Endothelial cell of umbilical vein (primary cell): ENCODE data around the gene PRMT1. TPM values are rescaled to one million over a fixed set of nuclear protein-coding genes. Genes with fewer than 3 reads are reported as not detected.

Experiments used
- BruUV-seq: library from RNA; stranded (reverse); fragments of 400-500 nt; replicated peaks from 2 replicates; lab custom pipeline; 2021; lab: Mats Ljungman, UMichigan
- CTCF ChIA-PET: fragments of 300-600, 350-600 bp; sonication (Branson Sonifier 250); formaldehyde crosslinking; loops from one replicate; lab custom pipeline; 2021; ENCODE audit warnings: antibody characterized with exemption, inconsistent platforms; lab: Charles Lee
- POLR2A ChIA-PET: fragments of 300-600, 350-600 bp; sonication (Branson Sonifier 250); formaldehyde crosslinking; loops from one replicate; lab custom pipeline; 2021; ENCODE audit warnings: antibody characterized with exemption, inconsistent platforms; lab: Charles Lee
- DNase-seq: peaks from one replicate; pipeline ENCODE4 v3.0.0-alpha.2; 2011; ENCODE audit warnings: low read depth, low spot score
- FAIRE-seq: peaks from 2 replicates; lab custom pipeline; 2011; peaks lifted over from hg19 to GRCh38; lab: Jason Lieb, UNC
- H2AFZ ChIP-seq: 2 replicates; pipeline ENCODE4 v1.6.0; 2012; ENCODE audit warnings: low read depth, low read length, control low read depth, inconsistent platforms
- H3K27ac ChIP-seq: 2 replicates; pipeline ENCODE4 v1.5.1; 2011; ENCODE audit warnings: low read depth, mild to moderate bottlenecking, control low read depth, low read length, moderate library complexity; ENCODE audit not compliant: insufficient read depth
- H3K27me3 ChIP-seq, 2 experiments: 2 replicates each; pipeline versions ENCODE4 v1.6.0 to v1.6.1; 2011; ENCODE audit warnings: low read length in 2 of 2, mixed read lengths in 1 of 2; ENCODE audit not compliant: control insufficient read depth in 2 of 2, insufficient read depth in 2 of 2
- H3K36me3 ChIP-seq, 2 experiments: 2 replicates in 1 of 2; 3 replicates in 1 of 2; pipeline ENCODE4 v1.5.1; 2011; ENCODE audit warnings: low read length in 2 of 2, mild to moderate bottlenecking in 1 of 2, moderate library complexity in 1 of 2; ENCODE audit not compliant: control insufficient read depth in 2 of 2, insufficient read depth in 2 of 2; ENCODE audit errors: extremely low read depth in 1 of 2
- H3K4me1 ChIP-seq: 3 replicates; pipeline ENCODE4 v1.5.1; 2011; ENCODE audit warnings: mild to moderate bottlenecking, low read length; ENCODE audit not compliant: control insufficient read depth, insufficient read depth; ENCODE audit errors: extremely low read depth
- H3K4me2 ChIP-seq: 2 replicates; pipeline ENCODE4 v1.6.1; 2011; ENCODE audit warnings: low read length, control low read depth, mixed read lengths; ENCODE audit not compliant: insufficient read depth
- H3K4me3 ChIP-seq, 3 experiments: fragments of 200-600 bp in 1 of 3; sonication (generic), shearing (Covaris generic) in 1 of 3; replicated peaks in 1 of 3; 2 replicates each; pipeline ENCODE4 v1.5.1; 2011 to 2016; ENCODE audit warnings: control low read depth in 3 of 3, low read length in 3 of 3, mild to moderate bottlenecking in 2 of 3, inconsistent platforms in 1 of 3, low read depth in 1 of 3, moderate library complexity in 1 of 3; ENCODE audit not compliant: insufficient read depth in 1 of 3
- H3K79me2 ChIP-seq: 2 replicates; pipeline ENCODE4 v1.6.0; 2012; ENCODE audit warnings: low read length, inconsistent platforms; ENCODE audit not compliant: control insufficient read depth, insufficient read depth
- H3K9ac ChIP-seq: replicated peaks from 2 replicates; pipeline ENCODE3; 2011; ENCODE audit warnings: low read length, control low read depth; ENCODE audit not compliant: insufficient read depth; ENCODE audit errors: extremely low read depth
- H3K9me1 ChIP-seq: replicated peaks from 3 replicates; pipeline ENCODE4 v1.6.0; 2011; ENCODE audit warnings: mild to moderate bottlenecking, low read length; ENCODE audit not compliant: control insufficient read depth, insufficient read depth; ENCODE audit errors: extremely low read depth
- H3K9me3 ChIP-seq: replicated peaks from 2 replicates; pipeline ENCODE4 v1.5.1; 2012; ENCODE audit warnings: low read length, inconsistent platforms; ENCODE audit not compliant: control insufficient read depth, insufficient read depth
- H4K20me1 ChIP-seq: replicated peaks from 2 replicates; pipeline ENCODE3; 2011; ENCODE audit warnings: mild to moderate bottlenecking, low read length; ENCODE audit not compliant: control insufficient read depth, insufficient read depth; ENCODE audit errors: extremely low read depth
- CTCF ChIP-seq, 2 donors: IDR thresholded peaks; 1 replicate in 1 of 2; 2 replicates in 1 of 2; pipeline ENCODE4 v1.5.1; 2011; ENCODE audit warnings: low read length in 2 of 2, mild to moderate bottlenecking in 2 of 2, moderate library complexity in 2 of 2, control low read depth in 1 of 2, inconsistent platforms in 1 of 2, low read depth in 1 of 2; ENCODE audit not compliant: insufficient read depth in 1 of 2; ENCODE audit errors: extremely low read depth in 1 of 2
- EZH2 ChIP-seq: IDR thresholded peaks from 2 replicates; pipeline ENCODE4 v1.6.1; 2012; ENCODE audit warnings: borderline replicate concordance, low read depth, mild to moderate bottlenecking, moderate library complexity, low read length, inconsistent platforms; ENCODE audit not compliant: severe bottlenecking
- FOS ChIP-seq: IDR thresholded peaks from 2 replicates; pipeline ENCODE4 v1.6.1; 2011; ENCODE audit warnings: mild to moderate bottlenecking, low read length, moderate library complexity, borderline replicate concordance; ENCODE audit not compliant: insufficient read depth
- GATA2 ChIP-seq: IDR thresholded peaks from 2 replicates; pipeline ENCODE4 v1.7.0; 2011; ENCODE audit warnings: low read depth, mild to moderate bottlenecking, moderate library complexity, mixed read lengths, low read length; ENCODE audit not compliant: insufficient read length, insufficient read depth
- JUN ChIP-seq: IDR thresholded peaks from 2 replicates; pipeline ENCODE4 v1.6.1; 2011; ENCODE audit warnings: borderline replicate concordance, low read depth; ENCODE audit not compliant: insufficient read length, insufficient read depth
- MAX ChIP-seq: IDR thresholded peaks from 2 replicates; pipeline ENCODE4 v1.6.1; 2011; ENCODE audit not compliant: insufficient read depth, insufficient read length
- MYC ChIP-seq: IDR thresholded peaks from one replicate; pipeline ENCODE4 v1.6.1; 2011; ENCODE audit warnings: mild to moderate bottlenecking, low read depth, low read length
- POLR2A ChIP-seq: IDR thresholded peaks from 2 replicates; pipeline ENCODE4 v1.6.1; 2012; ENCODE audit warnings: low read depth, mild to moderate bottlenecking, control low read depth, low read length
- POLR2AphosphoS5 ChIP-seq: IDR thresholded peaks from 2 replicates; pipeline ENCODE4 v1.6.1; 2012; ENCODE audit warnings: low read depth, mild to moderate bottlenecking, control low read depth, low read length, moderate library complexity; ENCODE audit not compliant: insufficient read depth
- dilution Hi-C: fragments of 300-500 bp; cut with MboI; formaldehyde crosslinking; loops from one replicate; pipeline ENCODE4 v1.15.0; 2019; ENCODE audit warnings: low sequenced_read_pairs; ENCODE audit not compliant: extremely low pct_ligation_motif_present
- intact Hi-C: fragments of 100-400 bp; cut with micrococcal nuclease; formaldehyde crosslinking; loops from one replicate; pipeline ENCODE4 v1.10.0; 2022
- polyA plus RNA-seq, 4 experiments: library from polyadenylated mRNA; depleted of rRNA in 3 of 4; stranded (reverse) in 3 of 4; unstranded in 1 of 4; fragments of >200 nt; gene quantifications; 2 replicates each; pipeline versions ENCODE4 v1.2.1 to v1.2.3, GENCODE V29; 2011 to 2012; ENCODE audit warnings: missing spikeins in 1 of 4
- total RNA-seq: library from RNA; stranded (reverse); gene quantifications from 2 replicates; pipeline ENCODE4 v1.2.3, GENCODE V29; 2021

The PRMT1 gene
- total and polyA plus RNA-seq, 2 donors (not counting 3 experiments of a cell fraction or from before 2014, with no cell fraction given), result 242 to 542 TPM

- intact Hi-C loops, result no loop called here
These were observed 36.3 kb downstream of the PRMT1 start for GRCh38 chr19:49713236-49713845.

More at GRCh38 chr19:49713236-49713845, 36.3 kb downstream of the PRMT1 start:
- Histone ChIP-seq H3K4me3 (no peak overlapping the region), H3K4me1 (no peaks in the 10 kb centered on the region), H3K27me3 (no peaks in the 10 kb centered on the region), H2AFZ (no peak overlapping the region), H3K9me3 (no peaks in the 10 kb centered on the region), H3K27ac (no peak overlapping the region), H3K79me2 (no peaks in the 10 kb centered on the region), H3K36me3 (peaks cover 0 to 14% of the 10 kb centered on the region in 2 experiments), H3K4me2 (no peak overlapping the region), H3K9ac (no peak overlapping the region), H3K9me1 (no peaks in the 10 kb centered on the region), H4K20me1 (no peaks in the 10 kb centered on the region)
- dilution Hi-C loops, result no loop called here
- POLR2A ChIA-PET, result interaction anchor here (0.6 kb wide), 1 partner anchor 46 kb away, joined by 4 read pairs; no protein-coding TSS in a partner anchor
- TF ChIP-seq POLR2AphosphoS5, result no peak
- no peak for TF ChIP-seq MYC
- TF ChIP-seq GATA2, result no peak
- no peak for TF ChIP-seq MAX
- TF ChIP-seq POLR2A, result no peak
- TF ChIP-seq CTCF (IDR thresholded peaks at IDR 0.05; ENCODE audit: extremely low read depth in 1 of 2, insufficient read depth in 1 of 2, low read depth in 1 of 2, low read length in 2 of 2), result no peak
- TF ChIP-seq FOS, result no peak
- TF ChIP-seq JUN, result no peak
- no peak for TF ChIP-seq EZH2
- FAIRE-seq, result no peak
- CTCF ChIA-PET, result no interaction called here
- BruUV-seq, result no TSS peak
- no peak for DNase-seq
